Cardiac ventricle fibroblast (primary cell): Measurements from ENCODE around the gene NDUFA1. TPM values are rescaled to one million over a fixed set of nuclear protein-coding genes. Genes with fewer than 3 reads are reported as not detected.

ENCODE experiments used
- total RNA-seq: library from RNA; depleted of rRNA; stranded (reverse); fragments of >200 nt; gene quantifications from 2 replicates; pipeline ENCODE4 v1.2.3, GENCODE V29; 2015

NDUFA1 gene
- total RNA-seq, result 55.6 and 67.8 TPM in 2 replicates

DNA sequence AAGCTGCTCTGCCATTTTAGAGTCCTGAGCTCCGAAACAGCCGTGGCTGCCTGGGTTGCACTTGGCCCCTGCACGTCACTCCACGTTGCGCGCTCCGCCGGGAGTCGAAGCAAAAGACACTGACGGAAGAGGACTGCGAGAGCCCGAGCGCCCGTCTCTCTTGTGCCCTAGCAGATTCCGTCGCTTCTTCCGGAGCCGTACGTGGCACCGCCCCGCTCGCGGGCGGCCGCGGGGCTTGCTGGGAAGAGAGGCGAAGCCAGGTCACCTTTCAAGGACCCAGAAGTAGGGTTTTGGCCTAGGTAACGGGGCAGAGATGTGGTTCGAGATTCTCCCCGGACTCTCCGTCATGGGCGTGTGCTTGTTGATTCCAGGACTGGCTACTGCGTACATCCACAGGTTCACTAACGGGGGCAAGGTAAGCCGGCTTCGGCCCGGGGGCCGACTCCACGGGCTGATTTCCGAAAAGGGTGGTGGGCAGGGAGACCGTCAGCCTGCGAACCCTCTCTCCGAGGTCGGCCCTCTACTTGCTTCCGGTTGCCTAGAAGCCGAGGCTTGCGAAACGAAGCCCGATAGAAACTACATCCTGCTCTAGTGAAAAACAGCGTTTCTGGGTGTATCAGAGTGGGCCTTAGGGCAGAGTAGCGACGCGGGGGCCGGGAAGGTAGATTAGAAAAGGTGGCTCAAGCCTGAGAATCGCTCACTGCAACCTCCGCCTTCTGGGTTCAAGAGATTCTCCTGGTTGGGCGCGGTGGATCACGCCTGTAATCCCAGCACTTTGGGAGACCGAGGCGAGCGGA, at the start of gene NDUFA1, which contains the start of gene RNF113A:
Gene NDUFA1 (plus strand): TSS at position 234 of the 797 bp plus-strand sequence. CDS start 80 bp downstream, at position 314.
Gene RNF113A (minus strand): TSS at position 135 of the 797 bp plus-strand sequence. CDS start 120 bp downstream, at position 15.

DNA sequence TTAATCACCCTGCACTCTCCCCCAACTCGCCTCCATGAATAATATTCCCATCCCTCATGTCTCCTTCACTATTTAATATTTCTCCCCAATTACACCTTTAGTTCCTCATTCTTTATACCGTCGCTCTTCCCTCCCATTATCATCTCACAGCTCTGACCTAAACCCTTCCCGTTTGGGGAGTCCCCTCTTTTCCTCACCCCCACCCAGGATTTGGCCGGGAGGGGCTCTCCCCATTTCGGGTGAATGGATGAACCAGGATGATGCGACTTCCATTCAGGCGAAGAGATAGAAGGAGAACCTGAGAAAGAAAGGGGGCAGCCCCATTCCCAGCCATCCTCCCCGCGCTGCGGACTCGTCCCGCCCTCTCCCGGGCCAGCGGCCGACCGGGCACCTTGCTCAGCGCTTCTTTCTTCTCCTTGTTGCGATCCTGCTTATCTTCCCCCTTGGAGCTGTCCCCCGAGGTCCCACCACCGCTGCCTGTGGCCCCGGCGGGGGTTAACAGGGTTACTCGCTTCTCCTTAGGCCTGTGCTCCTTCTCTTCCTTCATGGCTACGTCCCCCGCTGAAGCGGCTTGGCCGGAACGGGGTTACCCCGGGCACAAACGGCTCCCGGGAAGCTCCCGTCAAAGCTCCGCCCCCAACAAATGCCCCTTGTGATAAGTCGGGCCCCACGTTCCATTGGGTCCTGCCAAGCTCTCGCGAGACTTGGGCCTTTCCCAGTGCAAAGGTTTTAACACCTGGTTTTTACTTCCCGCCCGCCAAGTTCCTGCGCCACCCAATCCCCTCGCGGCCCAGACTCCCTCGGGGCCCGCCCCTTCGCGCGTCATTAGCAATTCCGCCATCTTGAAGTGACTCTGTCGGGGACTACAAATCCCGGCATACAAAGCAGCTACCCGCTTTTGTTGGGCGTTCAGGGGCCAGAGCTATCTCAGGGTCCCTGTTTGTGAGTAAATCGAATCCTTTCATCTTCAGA, 19.0 kb upstream of the NDUFA1 start, which contains the start of gene UPF3B:
Gene UPF3B (minus strand): TSS at position 582 of the 972 bp plus-strand sequence. CDS start 35 bp downstream, at position 547.

DNA sequence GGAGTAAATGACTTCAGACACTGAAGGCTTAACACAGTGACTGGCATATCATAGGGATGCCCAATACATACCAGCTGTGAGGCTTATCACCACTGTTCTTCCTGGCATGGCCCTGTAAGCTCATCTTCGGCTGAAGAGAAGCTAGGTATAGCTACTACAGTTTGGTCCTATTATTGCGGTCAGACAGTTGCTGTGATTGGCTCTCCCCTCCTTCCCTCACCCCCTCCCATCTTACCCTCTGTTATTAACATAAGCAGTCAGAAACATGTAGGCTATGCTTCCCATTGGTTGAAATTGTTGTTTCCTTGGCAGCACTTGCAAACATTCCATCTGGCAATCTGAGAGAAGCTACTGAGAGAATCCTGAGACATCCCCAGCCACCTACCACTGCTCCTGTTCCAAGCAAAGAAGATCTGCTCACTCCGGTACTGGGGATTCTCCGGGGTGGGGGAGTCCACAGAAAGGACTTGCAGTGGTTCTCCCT, 24.3 kb downstream of the NDUFA1 start, which contains the start of gene AKAP14:
Gene AKAP14 (plus strand): TSS at position 51 of the 484 bp plus-strand sequence. CDS start 7,331 bp downstream, outside the sequence.

Other genes starting within 250 kb of the NDUFA1 start
- 8.9 and 9.5 TPM in 2 replicates for gene SEPTIN6, start 178.7 kb upstream of the NDUFA1 start, total RNA-seq
- gene SOWAHD, start 113.2 kb upstream of the NDUFA1 start, total RNA-seq, result 0.20 TPM in 1 of 2 replicates, not detected in the other
- gene RPL39, start 80.2 kb upstream of the NDUFA1 start, total RNA-seq, result 6,868 and 7,989 TPM in 2 replicates
- 1.00 and 3.4 TPM in 2 replicates for gene UPF3B, start 18.9 kb upstream of the NDUFA1 start, total RNA-seq
- 19.8 and 24.1 TPM in 2 replicates for gene RNF113A, start 99 bp upstream of the NDUFA1 start, total RNA-seq
- gene AKAP14, start 24.1 kb downstream of the NDUFA1 start, total RNA-seq, result not detected in 2 replicates
- gene NKAP, start 71.9 kb downstream of the NDUFA1 start, total RNA-seq, result 5.6 and 7.7 TPM in 2 replicates
- not detected in 2 replicates for gene RHOXF2B, start 205.9 kb downstream of the NDUFA1 start, total RNA-seq
- gene RHOXF1, start 244.1 kb downstream of the NDUFA1 start, total RNA-seq, result not detected in 2 replicates